Body of pancreas (tissue), 4 donors: ENCODE measurements around the gene TMEFF2.

Source experiments
- POLR2A ChIP-seq, 3 donors: fragments of 450-650 bp; IDR thresholded peaks; one replicate each; pipeline ENCODE4 v1.6.1; 2016; ENCODE audit warnings: antibody characterized with exemption in 3 of 3, mild to moderate bottlenecking in 2 of 3
- TF ChIP-seq, protein P1 (sequence below), 7 experiments: fragments of 450-650 bp in 4 of 7; fragments of 200-600 bp in 3 of 7; sonication (generic) in 3 of 7; IDR thresholded peaks; one replicate each; pipeline ENCODE4 v1.5.1; 2016 to 2019; ENCODE audit warnings: antibody characterized with exemption in 7 of 7

DNA sequence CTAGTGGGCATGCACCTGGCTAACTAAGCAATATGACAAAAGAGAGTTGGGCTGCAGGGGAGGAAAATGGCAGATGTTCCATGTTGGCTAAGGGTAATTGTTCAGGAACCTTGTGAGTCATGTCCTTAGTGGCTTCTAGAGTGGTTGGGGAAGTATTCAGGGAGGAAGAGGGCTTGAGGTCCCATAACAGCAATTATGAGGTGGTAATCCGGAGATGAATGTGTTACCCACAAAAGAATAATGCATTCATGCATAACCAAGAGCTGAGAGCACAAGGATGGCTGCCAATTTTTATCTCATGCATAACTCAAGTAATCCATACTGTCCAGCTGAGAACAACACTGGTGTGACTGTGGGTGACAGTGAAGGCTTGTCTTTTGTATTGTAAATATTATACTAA, 42.9 kb downstream of the TMEFF2 start:
- TF ChIP-seq, protein P1, sequence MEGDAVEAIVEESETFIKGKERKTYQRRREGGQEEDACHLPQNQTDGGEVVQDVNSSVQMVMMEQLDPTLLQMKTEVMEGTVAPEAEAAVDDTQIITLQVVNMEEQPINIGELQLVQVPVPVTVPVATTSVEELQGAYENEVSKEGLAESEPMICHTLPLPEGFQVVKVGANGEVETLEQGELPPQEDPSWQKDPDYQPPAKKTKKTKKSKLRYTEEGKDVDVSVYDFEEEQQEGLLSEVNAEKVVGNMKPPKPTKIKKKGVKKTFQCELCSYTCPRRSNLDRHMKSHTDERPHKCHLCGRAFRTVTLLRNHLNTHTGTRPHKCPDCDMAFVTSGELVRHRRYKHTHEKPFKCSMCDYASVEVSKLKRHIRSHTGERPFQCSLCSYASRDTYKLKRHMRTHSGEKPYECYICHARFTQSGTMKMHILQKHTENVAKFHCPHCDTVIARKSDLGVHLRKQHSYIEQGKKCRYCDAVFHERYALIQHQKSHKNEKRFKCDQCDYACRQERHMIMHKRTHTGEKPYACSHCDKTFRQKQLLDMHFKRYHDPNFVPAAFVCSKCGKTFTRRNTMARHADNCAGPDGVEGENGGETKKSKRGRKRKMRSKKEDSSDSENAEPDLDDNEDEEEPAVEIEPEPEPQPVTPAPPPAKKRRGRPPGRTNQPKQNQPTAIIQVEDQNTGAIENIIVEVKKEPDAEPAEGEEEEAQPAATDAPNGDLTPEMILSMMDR (IDR thresholded peaks at IDR 0.05) = no peak
- no peak for TF ChIP-seq POLR2A (IDR thresholded peaks at IDR 0.05)
